Measurements from ENCODE around the gene SLC28A2.

SLC28A2 gene

GRCh38 chr15:45224621-45225217, 27.3 kb upstream of the SLC28A2 start:
- Histone ChIP-seq H3K27ac (ENCODE audit: low read length) (no peak overlapping the region), H4K20me1 (ENCODE audit: insufficient read depth, low read length) (no peaks in the 10 kb centered on the region), H3K79me2 (ENCODE audit: low read length) (no peaks in the 10 kb centered on the region), H3F3A (ENCODE audit: insufficient read depth, low read length) (no peaks in the 10 kb centered on the region), H3K4me1 (ENCODE audit: low read length) (no peaks in the 10 kb centered on the region), H3K9me2 (replicated peaks; ENCODE audit: insufficient read depth, low read length) (no peaks in the 10 kb centered on the region), H2AFZ (ENCODE audit: low read length) (no peak overlapping the region), H3K27me3 (replicated peaks; ENCODE audit: insufficient read depth, low read length) (no peaks in the 10 kb centered on the region), H3K4me3 (ENCODE audit: low read length) (no peak overlapping the region), H3K9me3 (replicated peaks; ENCODE audit: insufficient read depth, low read length) (no peaks in the 10 kb centered on the region), H3K9ac (ENCODE audit: low read length) (no peak overlapping the region), H3K4me2 (ENCODE audit: low read depth, low read length) (no peak overlapping the region), H3K36me3 (replicated peaks; ENCODE audit: insufficient read depth, low read length) (no peaks in the 10 kb centered on the region)
- TF ChIP-seq EZH2phosphoT487 (IDR thresholded peaks at IDR 0.05; ENCODE audit: low read length) (no peak), EZH2 (optimal IDR thresholded peaks at IDR 0.05; ENCODE audit: low read depth, low read length) (no peak), CTCF (IDR thresholded peaks at IDR 0.05; ENCODE audit: low read length) (no peak)
- no peak for DNase-seq

- no peak for DNase-seq
- H3K27me3 ChIP-seq (replicated peaks; ENCODE audit: insufficient read depth, low read length): no peaks in the 10 kb centered on the region
Observed at GRCh38 chr15:45225506-45226273, 26.3 kb upstream of the SLC28A2 start.

GRCh38 chr15:45228931-45229330, 23.1 kb upstream of the SLC28A2 start:
- no peaks in the 10 kb centered on the region for H3K9me3 ChIP-seq (replicated peaks; ENCODE audit: insufficient read depth, low read length)
- H2AFZ ChIP-seq (ENCODE audit: low read length): no peak overlapping the region
- no peaks in the 10 kb centered on the region for H3K27me3 ChIP-seq (replicated peaks; ENCODE audit: insufficient read depth, low read length)
- no peak overlapping the region for H3K27ac ChIP-seq (ENCODE audit: low read length)
- TF ChIP-seq EZH2 (optimal IDR thresholded peaks at IDR 0.05; ENCODE audit: low read depth, low read length) (no peak), EZH2phosphoT487 (IDR thresholded peaks at IDR 0.05; ENCODE audit: low read length) (no peak), CTCF (IDR thresholded peaks at IDR 0.05; ENCODE audit: low read length) (no peak)
- H3F3A ChIP-seq (ENCODE audit: insufficient read depth, low read length): no peaks in the 10 kb centered on the region
- no peaks in the 10 kb centered on the region for H3K9me2 ChIP-seq (replicated peaks; ENCODE audit: insufficient read depth, low read length)
- no peak for DNase-seq
- no peak overlapping the region for H3K9ac ChIP-seq (ENCODE audit: low read length)
- no peaks in the 10 kb centered on the region for H3K36me3 ChIP-seq (replicated peaks; ENCODE audit: insufficient read depth, low read length)
- no peaks in the 10 kb centered on the region for H3K79me2 ChIP-seq (ENCODE audit: low read length)
- no peaks in the 10 kb centered on the region for H4K20me1 ChIP-seq (ENCODE audit: insufficient read depth, low read length)
- no peaks in the 10 kb centered on the region for H3K4me1 ChIP-seq (ENCODE audit: low read length)
- no peak overlapping the region for H3K4me3 ChIP-seq (ENCODE audit: low read length)
- H3K4me2 ChIP-seq (ENCODE audit: low read depth, low read length): no peak overlapping the region

More at GRCh38 chr15:45225506-45226273, 26.3 kb upstream of the SLC28A2 start:
- Histone ChIP-seq H3K9ac (ENCODE audit: low read length) (no peak overlapping the region), H3K4me1 (ENCODE audit: low read length) (no peaks in the 10 kb centered on the region), H3K4me3 (ENCODE audit: low read length) (no peak overlapping the region), H3F3A (ENCODE audit: insufficient read depth, low read length) (no peaks in the 10 kb centered on the region), H3K9me2 (replicated peaks; ENCODE audit: insufficient read depth, low read length) (no peaks in the 10 kb centered on the region), H3K27ac (ENCODE audit: low read length) (no peak overlapping the region), H4K20me1 (ENCODE audit: insufficient read depth, low read length) (no peaks in the 10 kb centered on the region), H3K9me3 (replicated peaks; ENCODE audit: insufficient read depth, low read length) (no peaks in the 10 kb centered on the region), H2AFZ (ENCODE audit: low read length) (no peak overlapping the region), H3K4me2 (ENCODE audit: low read depth, low read length) (no peak overlapping the region), H3K79me2 (ENCODE audit: low read length) (no peaks in the 10 kb centered on the region), H3K36me3 (replicated peaks; ENCODE audit: insufficient read depth, low read length) (no peaks in the 10 kb centered on the region)
- TF ChIP-seq EZH2 (optimal IDR thresholded peaks at IDR 0.05; ENCODE audit: low read depth, low read length) (no peak), CTCF (IDR thresholded peaks at IDR 0.05; ENCODE audit: low read length) (no peak)

Measured in MM.1S (cell line).